GM21825 (cell line): ENCODE results near the gene NTRK1.

Experiments used
- ATAC-seq: cut with Tn5 transposase; IDR thresholded peaks from one replicate; pipeline ENCODE4 v1.9.1; 2021; ENCODE audit warnings: mild to moderate bottlenecking, moderate library complexity; ENCODE audit not compliant: unreplicated experiment

Gene NTRK1

DNA sequence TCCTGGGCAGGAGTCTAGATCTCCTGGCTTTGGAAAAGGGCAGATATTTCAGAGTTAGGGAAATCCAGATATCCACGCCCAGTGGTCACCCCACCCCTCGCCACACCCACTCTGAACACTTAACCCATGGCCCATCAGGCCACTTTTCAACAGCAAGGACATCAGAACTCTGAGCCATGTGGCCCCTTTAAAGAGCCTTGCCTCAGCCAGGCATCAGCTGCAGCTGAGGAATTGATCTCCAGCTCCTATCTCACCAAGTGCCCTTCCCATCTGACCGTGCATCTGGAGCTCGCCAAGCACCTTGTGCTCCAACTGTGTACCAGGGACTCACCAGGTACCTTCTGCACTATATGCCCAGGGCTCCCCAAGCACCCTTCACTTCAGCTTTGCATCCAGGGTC, 23.8 kb upstream of the NTRK1 start:
- no peak for ATAC-seq

DNA sequence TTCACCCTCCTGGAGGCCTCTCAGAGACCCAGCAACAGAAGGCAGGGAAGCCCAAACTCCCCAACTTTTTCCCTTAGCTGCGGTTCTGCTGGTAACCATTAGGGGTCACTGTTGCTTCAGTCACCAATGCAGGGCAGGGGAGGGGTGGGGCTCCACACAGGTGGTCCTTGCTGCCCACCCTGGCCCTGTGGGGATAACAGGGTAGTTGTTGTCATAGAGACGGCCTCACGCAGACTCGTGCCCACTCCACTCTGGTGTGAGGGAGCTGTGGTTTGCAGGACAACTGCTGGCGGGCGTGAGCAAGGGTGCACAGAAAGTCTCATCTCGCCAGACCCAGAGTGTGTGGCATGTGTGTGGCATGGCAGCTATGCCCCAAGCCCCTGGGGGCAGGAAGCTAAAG, 21.7 kb upstream of the NTRK1 start:
- ATAC-seq, result no peak

DNA sequence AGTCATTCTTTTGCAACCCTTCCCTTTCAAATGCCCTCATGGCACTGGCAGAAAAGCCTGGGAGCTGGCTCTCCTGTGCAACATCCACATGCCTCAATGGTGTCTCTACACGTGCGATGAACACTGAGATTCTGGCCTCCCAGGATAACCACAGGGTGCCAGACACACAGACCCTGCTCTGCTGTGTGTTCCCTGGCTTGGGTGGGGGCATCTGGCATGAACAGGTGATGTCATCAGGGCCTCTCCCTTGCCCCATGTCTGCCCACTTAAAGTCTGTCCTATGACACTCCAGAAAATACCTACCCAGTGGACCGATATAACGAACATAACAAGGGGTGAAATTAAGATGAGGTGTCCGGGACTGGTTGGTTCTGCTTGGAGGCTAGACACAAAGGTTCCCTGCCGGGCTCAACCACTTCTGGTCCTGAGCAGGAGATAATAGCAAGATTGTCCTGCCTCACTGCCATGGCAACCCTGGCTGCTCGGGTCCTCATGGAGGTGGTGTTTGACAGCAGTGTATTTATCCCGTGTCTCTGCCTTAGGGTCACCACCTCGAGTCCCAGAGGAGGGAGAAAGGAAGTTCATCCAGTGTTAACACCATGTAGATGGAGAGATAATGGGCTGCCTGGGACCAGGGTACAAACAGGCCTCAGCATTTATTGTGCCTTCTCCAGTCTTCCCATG, 21.1 kb upstream of the NTRK1 start:
- ATAC-seq, result no peak

DNA sequence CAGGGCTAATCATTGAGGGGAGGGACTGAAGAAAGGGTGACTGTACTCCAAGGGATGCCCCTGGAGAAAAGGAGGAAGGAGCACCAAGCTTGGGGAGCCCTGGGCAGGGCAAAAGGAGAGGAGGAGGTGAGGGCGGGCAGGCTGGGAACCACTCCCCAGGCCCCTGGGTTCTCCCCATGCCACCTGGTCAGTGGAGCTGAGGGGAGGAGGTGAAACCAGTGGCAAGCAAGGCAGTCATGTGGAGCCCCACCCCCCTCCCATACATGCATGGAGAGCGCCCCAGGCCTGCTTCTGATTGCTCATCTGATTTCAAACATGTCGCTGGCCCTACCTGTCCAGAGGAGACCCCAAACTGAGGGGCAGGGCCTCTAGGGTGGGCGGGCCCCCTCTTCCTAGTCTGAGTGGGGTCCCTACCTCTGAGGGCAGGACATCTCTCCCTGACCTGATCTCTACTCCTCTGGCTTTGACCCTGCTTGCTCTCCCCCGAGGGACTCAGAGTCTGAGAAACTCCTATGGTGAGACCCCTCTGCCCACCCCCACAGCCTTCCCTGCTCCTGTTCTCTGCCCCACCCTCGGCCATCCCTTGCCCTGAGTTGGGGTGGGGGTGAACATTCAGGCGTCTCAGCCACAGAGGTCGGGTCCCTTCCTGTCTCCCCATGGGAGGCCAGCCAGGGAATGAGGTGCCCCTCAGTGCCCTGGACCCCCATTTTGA, 20.3 kb upstream of the NTRK1 start:
- no peak for ATAC-seq

DNA sequence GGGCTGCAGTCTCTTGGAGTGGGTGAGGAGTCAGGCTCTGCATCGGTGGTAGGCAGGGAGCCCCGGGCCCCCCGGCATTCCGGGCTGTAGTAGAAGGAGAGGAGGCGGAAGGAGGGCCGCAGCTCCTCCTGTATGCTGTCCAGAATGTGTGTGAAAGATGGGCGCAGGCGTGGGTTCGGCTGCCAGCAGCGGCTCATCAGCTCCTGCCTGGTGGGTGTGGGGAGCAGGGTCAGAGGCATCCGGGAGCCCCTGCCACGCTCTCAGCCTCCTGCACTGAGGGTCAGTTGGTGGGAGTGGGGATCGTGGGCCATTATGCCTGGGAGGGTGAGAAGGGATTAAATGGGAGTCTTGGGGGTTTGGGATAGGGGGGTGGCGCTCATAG, 19.8 kb upstream of the NTRK1 start:
- ATAC-seq, result no peak

DNA sequence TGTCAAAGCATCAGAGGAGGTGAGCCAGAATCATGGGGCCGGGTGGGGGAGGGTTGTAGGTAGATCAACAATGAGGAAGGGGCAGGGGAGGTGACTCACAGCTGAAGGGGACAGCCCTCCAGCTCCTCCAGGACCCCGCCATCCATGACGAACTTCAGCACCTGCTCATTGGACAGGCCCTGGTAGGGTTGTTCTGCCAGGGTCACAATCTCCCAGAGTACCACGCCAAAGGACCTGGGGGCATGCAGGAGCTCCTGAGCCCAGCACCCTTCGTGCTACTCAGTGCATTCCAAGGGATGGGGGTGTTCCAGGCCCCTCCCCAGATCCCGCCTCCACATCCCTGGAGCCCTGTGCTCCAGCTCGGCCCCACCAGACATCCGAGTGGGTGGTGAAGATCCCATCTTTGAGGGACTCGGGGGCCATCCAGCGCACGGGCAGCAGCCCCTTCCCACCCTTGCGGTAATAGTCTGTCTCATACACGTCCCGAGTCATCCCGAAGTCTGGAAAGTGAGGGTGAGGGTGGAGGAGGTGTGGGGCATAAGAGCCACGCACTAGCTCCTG, 19.3 kb upstream of the NTRK1 start:
- ATAC-seq, result no peak

DNA sequence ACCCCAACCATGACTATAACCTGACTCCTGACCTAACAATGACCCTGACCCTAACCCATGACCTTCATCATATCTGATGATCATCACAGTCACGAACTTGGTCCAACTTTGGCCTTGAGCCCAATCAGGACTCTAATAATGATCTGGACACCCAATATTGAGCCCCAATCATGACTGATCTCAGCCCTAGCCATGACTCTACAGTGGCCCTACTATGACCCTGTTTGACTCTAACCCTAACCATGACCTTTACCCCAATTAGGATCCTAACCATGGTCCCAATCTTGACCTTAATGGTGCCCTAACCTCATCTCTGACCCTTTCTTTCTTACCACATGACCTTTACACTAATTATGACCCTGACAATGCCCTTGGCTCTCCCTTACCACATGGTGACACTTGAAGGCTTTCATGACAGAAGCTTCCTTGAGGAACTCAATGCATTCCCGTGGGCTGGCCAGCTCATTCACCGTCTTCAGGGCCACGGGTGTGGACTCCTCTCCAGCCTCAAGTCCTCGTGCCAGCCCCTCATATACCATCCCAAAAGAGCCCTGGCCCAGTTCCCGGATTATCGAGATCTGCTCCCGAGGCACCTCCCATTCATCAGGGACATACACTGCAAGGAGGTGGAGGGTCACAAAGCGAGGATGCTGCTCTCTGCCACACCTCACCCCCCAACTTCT, 17.9 kb upstream of the NTRK1 start:
- no peak for ATAC-seq

DNA sequence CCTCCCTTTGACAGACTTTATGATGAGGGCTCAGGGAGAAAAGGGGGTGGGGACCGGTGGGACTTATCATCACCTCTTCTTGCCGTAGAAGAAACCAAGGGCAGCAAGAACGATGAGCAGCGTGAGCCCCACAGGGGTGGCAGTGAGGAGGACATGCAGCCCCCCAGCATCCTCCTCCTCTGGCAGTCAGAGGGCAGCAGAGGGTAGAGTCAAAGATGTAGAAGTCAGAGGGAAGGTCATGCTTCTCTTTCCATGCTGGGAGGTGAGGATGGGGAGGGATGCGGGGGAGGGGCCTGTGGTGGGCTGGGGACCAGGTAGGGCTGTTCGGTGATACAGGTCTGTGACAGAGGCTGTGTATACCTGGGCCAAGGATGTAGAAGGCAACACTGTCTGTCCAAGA, 16.6 kb upstream of the NTRK1 start:
- no peak for ATAC-seq

DNA sequence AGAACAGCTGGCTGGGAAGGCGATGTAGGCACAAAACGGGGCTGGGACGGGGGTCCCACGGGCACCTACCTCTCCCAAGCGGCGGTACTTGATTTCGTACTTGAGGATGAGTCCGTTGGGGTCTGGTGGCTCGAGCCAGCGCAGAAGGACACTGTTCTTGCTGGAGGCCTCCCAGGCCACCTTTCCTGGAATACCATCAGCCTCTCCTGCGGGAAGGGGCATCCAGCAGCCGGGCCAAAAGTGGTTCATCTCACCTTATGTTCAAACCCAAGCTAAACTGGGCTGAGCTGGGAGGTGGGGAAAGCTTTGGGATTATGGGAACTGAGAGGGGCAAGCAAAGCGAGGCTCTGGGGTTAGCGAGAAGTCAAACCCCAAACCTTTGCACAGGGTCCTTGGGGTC, 16.0 kb upstream of the NTRK1 start:
- no peak for ATAC-seq

DNA sequence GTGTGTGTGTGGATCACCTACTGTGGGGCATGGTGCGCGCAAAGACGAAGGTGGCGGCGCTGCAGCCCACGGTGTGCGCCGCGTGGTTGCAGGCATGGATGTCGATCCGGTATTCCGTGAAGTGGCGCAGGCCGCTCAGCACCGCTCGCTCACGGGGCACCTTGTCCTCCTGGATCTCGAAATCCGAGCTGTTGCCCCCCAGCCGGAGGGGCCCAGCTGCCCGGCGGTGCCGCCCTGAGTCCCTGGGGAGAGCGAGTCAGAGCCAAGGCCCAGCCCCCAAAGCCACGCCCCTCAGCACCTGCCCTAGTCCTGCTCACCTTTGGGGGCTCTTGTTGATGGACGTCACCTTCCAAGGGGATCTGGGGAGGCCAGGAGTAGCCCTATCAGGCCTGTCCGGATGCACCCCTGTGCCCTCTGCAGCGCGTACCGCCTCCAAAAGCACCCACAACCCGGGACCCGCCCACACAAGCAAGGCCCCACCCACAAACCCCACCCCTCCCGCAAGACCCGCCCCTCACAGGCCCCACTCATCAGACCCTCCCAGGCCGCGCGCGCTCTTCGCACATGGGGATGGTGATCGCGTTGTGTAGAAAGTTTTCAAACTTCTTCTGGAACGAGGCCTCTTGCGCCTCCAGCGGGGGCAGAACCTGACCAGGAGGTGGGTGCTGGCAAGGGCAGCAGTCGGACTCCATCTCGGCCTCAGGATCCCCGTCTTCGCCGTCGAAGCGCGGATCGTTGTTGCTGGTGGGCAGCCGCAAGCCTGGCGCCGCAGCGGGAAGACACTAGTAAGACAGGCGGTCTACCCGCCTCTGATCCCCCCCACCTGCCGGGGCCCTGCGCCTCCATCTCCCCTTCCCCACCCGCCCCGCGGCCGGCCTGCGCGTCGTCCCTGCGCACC, 15.4 kb upstream of the NTRK1 start:
- ATAC-seq, result no peak

DNA sequence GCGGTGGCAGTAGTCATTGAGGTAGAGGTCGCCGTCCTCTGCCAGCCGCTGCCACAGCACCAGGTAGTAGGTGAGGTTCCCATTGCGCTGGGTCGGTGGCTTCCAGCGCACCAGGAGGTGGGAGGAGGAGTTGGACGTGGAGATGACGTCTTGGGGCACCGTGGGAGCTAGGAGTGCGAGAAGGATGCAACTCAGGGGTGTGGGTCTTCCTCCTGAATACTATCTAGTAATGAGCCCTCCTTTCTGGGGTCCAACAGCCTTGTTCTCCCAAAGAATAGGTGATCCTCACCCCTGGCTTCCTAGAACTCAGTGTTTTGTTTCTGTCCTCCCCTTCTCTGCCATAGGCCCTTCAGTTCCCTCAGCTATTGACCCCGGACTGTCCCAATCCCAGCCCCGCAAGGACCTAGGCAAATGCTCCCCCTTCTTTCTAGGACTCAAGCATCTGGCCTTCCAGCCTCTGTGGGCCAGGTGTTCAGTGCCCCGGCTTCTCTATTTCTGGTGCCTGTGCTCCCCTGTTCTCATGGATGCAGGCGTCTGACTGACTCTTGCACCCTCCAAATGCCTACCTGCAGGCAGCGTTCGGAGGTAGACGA, 14.6 kb upstream of the NTRK1 start:
- ATAC-seq, result no peak

DNA sequence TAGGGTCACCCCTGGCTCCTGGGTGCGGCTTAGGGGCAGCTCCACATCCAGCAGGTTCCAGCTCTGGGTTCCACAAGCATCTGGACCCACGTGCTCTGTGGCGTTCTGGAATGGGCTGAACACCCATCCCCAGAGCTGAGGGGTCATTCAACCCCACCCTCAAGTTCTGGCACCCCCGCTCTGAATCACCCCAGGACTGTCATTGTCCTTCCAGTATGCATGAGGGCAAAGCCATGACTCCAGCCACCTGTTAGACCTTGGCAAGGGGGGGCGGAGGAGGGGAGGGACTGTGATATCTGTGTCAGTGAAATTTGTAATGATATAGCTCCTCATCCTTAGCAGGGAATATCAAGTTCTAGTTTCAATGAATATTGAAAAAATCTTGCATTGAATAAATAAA, 14.0 kb upstream of the NTRK1 start:
- ATAC-seq, result no peak

DNA sequence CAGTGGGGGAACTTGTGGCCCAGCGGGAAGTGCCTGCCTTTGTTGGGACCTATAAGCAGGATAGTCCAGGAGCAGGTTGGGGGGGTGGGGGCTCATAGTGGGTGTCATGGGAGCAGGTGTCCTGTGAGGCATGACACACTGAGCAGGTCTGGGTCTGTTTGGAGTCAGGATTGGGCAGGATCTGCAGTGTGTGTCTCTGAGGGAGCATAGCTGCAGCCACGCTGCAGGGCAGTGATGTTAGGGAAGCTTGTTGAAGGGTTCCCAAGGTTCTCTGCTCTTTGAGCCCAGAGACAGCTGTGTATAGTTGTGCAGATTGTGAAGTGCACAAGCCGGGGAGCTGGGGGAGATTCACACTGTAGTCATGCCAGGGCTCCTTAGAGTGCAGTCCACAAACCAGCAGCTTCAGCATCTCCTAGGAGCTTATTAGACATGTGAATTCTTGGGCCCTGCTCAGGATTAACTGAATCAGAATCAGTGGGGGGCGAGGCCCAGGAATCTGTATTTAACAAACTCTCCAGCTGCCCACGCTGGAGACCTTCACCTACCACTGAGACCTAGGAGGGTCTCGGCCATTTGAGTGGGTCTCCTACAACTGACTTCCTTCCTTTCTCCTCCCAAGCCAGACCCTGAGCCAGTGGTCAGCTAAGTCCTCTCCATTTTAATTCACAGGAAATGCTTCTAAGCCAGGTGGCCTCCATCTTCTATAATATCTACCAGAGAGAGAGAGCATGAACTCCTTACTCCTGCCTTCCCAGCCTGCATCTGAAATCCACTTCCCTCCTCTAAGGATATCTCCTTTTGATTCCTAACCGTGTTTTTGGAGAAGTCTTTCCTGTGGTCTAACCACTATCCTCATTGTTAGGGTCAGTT, 12.8 kb upstream of the NTRK1 start:
- ATAC-seq, result no peak

DNA sequence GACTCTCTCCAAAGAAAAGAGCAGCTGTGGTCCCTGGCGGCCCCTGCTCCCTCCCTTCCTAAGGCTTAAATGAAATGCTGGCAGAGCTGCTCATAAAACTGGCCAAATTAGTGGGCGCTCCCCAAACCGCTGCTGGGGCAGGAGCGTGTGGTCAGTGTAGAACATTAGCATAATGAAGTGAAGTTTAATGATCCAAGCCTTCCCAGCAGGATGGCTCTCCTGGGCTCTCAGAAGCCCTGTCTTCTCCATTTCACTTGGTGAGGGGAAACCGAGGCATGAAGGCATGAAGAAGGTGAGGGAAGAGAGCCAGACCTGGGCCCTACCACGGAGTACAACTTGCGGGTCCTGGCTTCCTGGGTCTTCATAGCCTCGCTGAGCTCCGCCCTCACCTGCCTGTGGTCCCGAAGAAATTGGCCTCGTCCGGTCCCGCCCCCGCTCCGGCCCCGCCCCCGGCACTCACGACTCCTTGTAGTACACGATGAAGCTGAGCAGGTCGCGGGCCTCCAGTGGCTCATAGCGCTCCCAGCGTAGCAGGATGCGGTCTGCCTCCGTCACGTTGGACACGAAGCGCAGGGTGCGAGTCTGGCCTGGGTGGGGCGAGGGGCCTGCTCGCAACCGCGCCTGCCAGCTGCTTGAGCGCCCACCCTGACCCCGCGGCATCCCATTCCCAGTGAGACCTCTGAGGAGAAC, 12.1 kb upstream of the NTRK1 start:
- ATAC-seq, result no peak

DNA sequence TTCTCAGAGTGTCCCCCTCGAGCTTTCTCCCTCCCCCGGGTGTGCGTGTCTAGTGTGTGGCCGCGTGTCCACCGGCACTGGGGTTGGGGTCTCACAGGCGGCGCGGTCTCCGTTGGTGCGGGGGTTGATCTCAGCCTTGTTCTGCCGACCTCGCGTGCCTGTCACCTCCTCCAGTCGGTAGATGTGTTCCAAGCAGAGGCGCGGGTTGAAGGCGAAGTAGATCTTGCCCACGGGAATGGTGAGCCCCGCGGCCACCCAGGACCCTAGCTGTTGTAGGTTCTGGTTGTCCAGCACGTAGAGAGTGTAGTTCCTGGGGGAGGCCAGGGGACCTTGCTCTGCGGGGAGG, 11.5 kb upstream of the NTRK1 start:
- no peak for ATAC-seq

DNA sequence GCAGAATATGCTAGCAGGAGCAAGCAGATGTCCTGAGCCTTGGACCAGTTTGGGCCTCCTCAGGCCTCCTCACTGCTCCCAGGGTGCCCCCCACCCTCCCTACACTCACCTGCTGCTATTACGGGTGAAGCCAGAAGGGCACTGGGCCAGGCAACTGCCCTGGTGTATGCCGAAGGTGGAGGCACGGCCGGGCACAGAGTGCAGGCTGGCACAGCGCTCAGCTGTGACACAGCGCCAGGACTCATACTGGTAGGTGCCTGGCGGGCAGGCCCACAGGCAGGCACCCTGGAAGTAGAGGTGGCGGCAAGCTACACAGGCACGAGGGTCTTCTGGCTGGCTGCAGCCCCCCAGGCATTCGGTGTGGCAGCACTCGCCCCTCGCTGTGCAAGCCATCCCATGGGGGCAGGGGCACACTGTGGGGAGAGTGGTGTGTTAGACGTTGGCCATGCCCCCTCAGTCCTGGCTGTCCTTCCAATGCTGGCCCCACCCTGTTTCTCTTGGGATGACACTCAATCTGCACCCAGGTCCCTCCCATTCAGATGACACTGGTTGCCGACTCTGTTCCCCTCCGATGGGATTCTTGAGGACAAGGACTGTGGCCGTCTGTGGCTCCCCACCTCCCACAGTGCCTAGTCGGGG, 8.8 kb upstream of the NTRK1 start:
- ATAC-seq, result no peak

DNA sequence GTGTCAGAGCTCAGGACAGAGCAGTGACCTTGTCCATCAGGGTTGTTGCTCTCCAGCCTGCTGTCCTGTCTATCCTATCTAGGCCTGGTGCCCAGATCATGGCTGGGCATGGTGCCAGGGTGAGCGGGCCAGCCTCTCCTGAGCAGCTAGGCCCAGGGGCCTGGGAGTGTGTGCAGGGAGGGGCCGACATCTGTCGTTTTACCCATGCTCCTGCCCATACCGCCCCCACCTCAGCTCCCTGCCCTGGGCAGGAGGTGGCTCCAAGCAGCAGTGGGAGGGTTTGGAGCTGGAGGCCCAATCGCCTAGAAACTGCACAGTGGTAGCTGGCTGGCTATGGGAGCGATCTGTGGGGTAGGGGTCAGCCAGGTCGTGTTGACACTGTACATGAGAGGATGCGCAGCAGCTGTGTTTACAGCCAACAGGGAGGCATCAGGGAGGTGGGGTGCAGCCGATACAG, 8.2 kb upstream of the NTRK1 start:
- ATAC-seq, result no peak

DNA sequence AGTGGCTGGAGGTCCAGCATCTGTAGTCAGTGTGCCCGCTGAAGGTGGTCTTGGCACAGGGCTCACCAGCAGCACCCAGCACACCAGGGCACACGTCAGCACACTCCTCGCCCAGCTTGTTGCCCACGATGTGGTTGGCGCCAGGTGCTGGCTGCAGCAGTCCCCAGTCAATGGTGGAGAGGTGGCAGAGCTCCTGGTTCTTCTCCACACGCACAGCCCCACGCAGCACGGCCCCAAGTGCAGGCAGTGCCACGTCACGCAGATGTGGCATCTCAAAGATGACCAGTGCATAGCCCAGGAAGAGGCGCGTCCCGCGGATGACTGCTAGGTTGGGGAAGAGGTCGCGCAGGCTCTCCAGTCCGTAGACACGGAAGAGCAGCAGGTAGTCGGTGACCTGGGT, 6.9 kb upstream of the NTRK1 start:
- ATAC-seq, result no peak

DNA sequence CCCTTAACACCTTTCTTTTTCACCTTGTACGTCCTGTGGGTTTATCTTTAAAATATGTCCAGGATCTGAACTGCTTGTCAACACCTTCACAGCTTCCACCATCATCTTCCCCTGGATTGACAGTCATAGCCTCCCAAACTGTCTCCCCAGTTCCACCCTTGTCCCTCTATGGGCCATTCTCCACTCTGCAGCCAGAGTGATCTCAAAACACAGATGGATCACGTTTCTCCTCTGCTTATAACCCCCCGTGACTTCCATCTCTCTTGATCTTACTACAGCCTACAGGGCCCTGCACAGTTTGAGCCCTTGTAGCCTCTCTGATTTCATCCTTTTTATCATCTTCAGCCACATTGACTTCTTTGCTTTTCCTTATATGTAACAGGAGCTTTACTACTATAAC, 6.0 kb upstream of the NTRK1 start:
- no peak for ATAC-seq
